Measurements from ENCODE around the gene RILPL1. TPM values are rescaled to one million over a fixed set of nuclear protein-coding genes. Genes with fewer than 3 reads are reported as not detected.

RILPL1 gene
- total RNA-seq, 6 experiments from 2014 or later = 3.2 to 7.5 (median 5.3) TPM

GRCh38 chr12:123474485-123475245 is 58.9 kb downstream of the RILPL1 start:
- Histone ChIP-seq H3K4me1 (peaks cover 0 to 11% (median 0%) of the 10 kb centered on the region in 4 donors), H3K27ac (no peak overlapping the region), H3K9me3 (no peaks in the 10 kb centered on the region), H3K4me3 (no peak overlapping the region), H3K36me3 (no peaks in the 10 kb centered on the region), H3K27me3 (no peaks in the 10 kb centered on the region)
- TF ChIP-seq POLR2A (IDR thresholded peaks at IDR 0.05) (no peak), CTCF (IDR thresholded peaks at IDR 0.05) (no peak)
- ATAC-seq = no peak
- 83% methylated on average over 13 of the region's 13 CpGs for WGBS (ENCODE audit: insufficient coverage, low coverage, low lambda C conversion rate, missing lambda C conversion rate)
- intact Hi-C loops (cut with DNase I) = no loop called here
- DNase-seq = peak in 1 of 3 donors; percentile 11

GRCh38 chr12:123472438-123472849 is 61.1 kb downstream of the RILPL1 start:
- Histone ChIP-seq H3K27ac (no peak overlapping the region), H3K4me3 (no peak overlapping the region), H3K4me1 (peaks cover 0 to 11% (median 0%) of the 10 kb centered on the region in 4 donors), H3K36me3 (no peaks in the 10 kb centered on the region), H3K9me3 (no peaks in the 10 kb centered on the region), H3K27me3 (no peaks in the 10 kb centered on the region)
- ATAC-seq = peak in 3 of 4 donors; percentile 38 to 56 (median 39)
- no peak for TF ChIP-seq POLR2A (IDR thresholded peaks at IDR 0.05)
- no peak for TF ChIP-seq CTCF (IDR thresholded peaks at IDR 0.05)
- peak in 1 of 3 donors; percentile 55 for DNase-seq
- 39% methylated on average over 7 of the region's 12 CpGs for WGBS (ENCODE audit: insufficient coverage, low coverage, low lambda C conversion rate, missing lambda C conversion rate)
- intact Hi-C loops (cut with DNase I) = no loop called here

- Histone ChIP-seq H3K4me3 (no peak overlapping the region), H3K36me3 (peaks cover 0 to 1% (median 0%) of the 10 kb centered on the region in 4 donors), H3K9me3 (no peaks in the 10 kb centered on the region), H3K27me3 (no peaks in the 10 kb centered on the region), H3K4me1 (peaks cover 0 to 11% (median 0%) of the 10 kb centered on the region in 4 donors), H3K27ac (no peak overlapping the region)
- 80% methylated on average over 2 of the region's 8 CpGs for WGBS (ENCODE audit: insufficient coverage, low coverage, low lambda C conversion rate, missing lambda C conversion rate)
- no peak for TF ChIP-seq POLR2A (IDR thresholded peaks at IDR 0.05)
- no peak for TF ChIP-seq CTCF (IDR thresholded peaks at IDR 0.05)
- DNase-seq (peak in 1 of 3 donors; percentile 17), ATAC-seq (peak; percentile 11 to 71 (median 60))
- intact Hi-C loops (cut with DNase I) = no loop called here
Observed at GRCh38 chr12:123471374-123472068, 62.0 kb downstream of the RILPL1 start.

DNA sequence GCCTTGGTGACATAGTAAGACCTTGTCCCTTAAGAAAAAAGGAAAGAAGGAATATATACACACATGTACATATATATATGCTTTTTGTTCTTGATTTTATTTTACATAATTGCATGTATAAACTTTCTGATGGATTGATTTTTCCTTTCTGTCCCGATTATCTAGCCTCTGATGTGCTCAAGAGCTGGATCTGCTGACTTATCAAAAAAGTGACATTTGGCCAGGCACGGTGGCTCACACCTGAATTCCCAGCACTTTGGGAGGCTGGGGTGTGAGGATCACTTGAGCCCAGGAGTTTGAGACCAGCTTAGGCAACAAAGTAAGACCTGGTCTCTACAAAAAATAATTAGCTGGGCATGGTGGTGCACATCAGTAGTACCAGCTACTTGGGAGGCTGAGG is 63.5 kb downstream of the RILPL1 start:
- no peak for ATAC-seq

More for the DNA sequence above, 63.5 kb downstream of the RILPL1 start:
- Histone ChIP-seq H3K36me3 (peaks cover 0 to 17% (median 3%) of the 10 kb centered on the region in 4 donors), H3K27me3 (no peaks in the 10 kb centered on the region), H3K4me1 (peaks cover 0 to 11% (median 0%) of the 10 kb centered on the region in 4 donors), H3K27ac (no peak overlapping the region), H3K9me3 (no peaks in the 10 kb centered on the region), H3K4me3 (no peak overlapping the region)
- intact Hi-C loops (cut with DNase I) = no loop called here
- WGBS (ENCODE audit: insufficient coverage, low coverage, low lambda C conversion rate, missing lambda C conversion rate) = 69% methylated on average over 2 of the region's 2 CpGs
- TF ChIP-seq CTCF (IDR thresholded peaks at IDR 0.05) = no peak
- no peak for TF ChIP-seq POLR2A (IDR thresholded peaks at IDR 0.05)
- no peak for DNase-seq

Measured in right lobe of liver (tissue), 6 donors.